DND-41 (cell line): ENCODE data around the gene CHD6.

ENCODE experiments used
- ATAC-seq: fragments of 200-7000 bp; cut with Tn5 transposase; 3 replicates; pipeline ENCODE4 v1.9.1; 2021; ENCODE audit warnings: low read depth; ENCODE audit not compliant: insufficient read depth
- DNase-seq: peaks from one replicate; pipeline ENCODE4 v3.0.0-alpha.2; 2020
- H2AFZ ChIP-seq: 2 replicates; pipeline ENCODE4 v1.6.0; 2012; ENCODE audit warnings: low read depth, low read length
- H3K27ac ChIP-seq: 2 replicates; pipeline ENCODE4 v1.5.1; 2012; ENCODE audit warnings: low read length, inconsistent platforms
- H3K27me3 ChIP-seq: fragments of 200-600 bp; sonication (generic); 2 replicates; pipeline ENCODE4 v1.6.0; 2012; ENCODE audit warnings: low read length, mild to moderate bottlenecking, inconsistent platforms; ENCODE audit not compliant: insufficient read depth, poor library complexity
- H3K36me3 ChIP-seq: 2 replicates; pipeline ENCODE4 v1.5.1; 2012; ENCODE audit warnings: low read length, inconsistent platforms; ENCODE audit not compliant: insufficient read depth
- H3K4me1 ChIP-seq: 2 replicates; pipeline ENCODE4 v1.5.1; 2012; ENCODE audit warnings: mild to moderate bottlenecking, low read length; ENCODE audit not compliant: insufficient read depth
- H3K4me2 ChIP-seq: 2 replicates; pipeline ENCODE4 v1.6.0; 2012; ENCODE audit warnings: mild to moderate bottlenecking, moderate library complexity, low read length, inconsistent platforms; ENCODE audit not compliant: insufficient read depth
- H3K4me3 ChIP-seq, 2 experiments: fragments of 200-600 bp in 1 of 2; shearing (Covaris generic) in 1 of 2; 2 replicates each; pipeline ENCODE4 v1.5.1; 2012 to 2016; ENCODE audit warnings: inconsistent platforms in 2 of 2, low read length in 2 of 2, mild to moderate bottlenecking in 2 of 2, low read depth in 1 of 2, moderate library complexity in 1 of 2
- H3K79me2 ChIP-seq: 2 replicates; pipeline ENCODE4 v1.6.0; 2012; ENCODE audit warnings: low read length, inconsistent platforms; ENCODE audit not compliant: insufficient read depth
- H3K9ac ChIP-seq: 2 replicates; pipeline ENCODE4 v1.6.0; 2012; ENCODE audit warnings: low read depth, mild to moderate bottlenecking, inconsistent platforms, low read length, moderate library complexity
- H3K9me3 ChIP-seq: 2 replicates; pipeline ENCODE4 v1.5.1; 2012; ENCODE audit warnings: low read length, moderate library complexity, mild to moderate bottlenecking, inconsistent platforms; ENCODE audit not compliant: insufficient read depth, severe bottlenecking
- H4K20me1 ChIP-seq: 2 replicates; pipeline ENCODE4 v1.6.0; 2012; ENCODE audit warnings: low read length; ENCODE audit not compliant: insufficient read depth
- EZH2 ChIP-seq: IDR thresholded peaks from 3 replicates; pipeline ENCODE4 v1.6.1; 2012; ENCODE audit warnings: borderline replicate concordance, low read depth, mild to moderate bottlenecking, moderate library complexity, low read length, inconsistent platforms; ENCODE audit not compliant: severe bottlenecking
- TF ChIP-seq, protein P1 (sequence below): IDR thresholded peaks from 2 replicates; pipeline ENCODE4 v1.5.1; 2012; ENCODE audit warnings: borderline replicate concordance, low read length, moderate library complexity, mild to moderate bottlenecking; ENCODE audit not compliant: poor library complexity, severe bottlenecking; ENCODE audit errors: extremely low read depth

The CHD6 gene

DNA sequence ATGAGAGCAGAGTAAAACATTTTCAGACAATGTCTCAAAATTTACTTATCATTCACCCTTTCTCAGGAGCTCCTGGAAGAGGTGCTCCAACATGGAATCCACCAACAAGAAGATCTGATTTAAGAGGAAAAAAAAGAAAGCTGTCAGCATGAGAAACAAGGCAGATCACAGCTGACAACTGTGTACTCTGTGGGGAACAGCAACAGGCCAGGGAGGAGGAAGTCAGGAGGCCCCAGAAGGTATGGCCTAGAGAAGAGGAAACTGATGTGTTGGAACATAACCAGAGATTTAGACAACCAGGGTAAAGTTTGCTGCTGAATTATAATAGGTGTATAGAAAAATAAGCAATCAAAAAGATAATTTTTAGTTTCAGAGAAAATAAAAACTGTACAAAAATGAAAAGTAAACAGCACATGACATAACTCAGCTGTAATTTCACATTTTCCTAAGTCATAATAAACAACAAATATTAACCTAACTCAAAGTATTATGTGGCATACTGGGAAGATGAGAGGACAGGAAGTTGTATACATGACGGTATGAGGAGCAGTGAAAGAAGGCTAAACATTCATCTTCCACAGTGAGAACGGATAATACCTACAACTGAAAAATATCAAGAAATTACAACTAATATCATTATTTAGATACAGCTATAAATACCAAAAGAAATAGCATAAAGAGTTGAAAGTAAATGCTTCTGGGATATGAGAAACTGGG, 138.0 kb downstream of the CHD6 start:
- ATAC-seq (peak; percentile 84), DNase-seq (peak; percentile 35)
- Histone ChIP-seq H3K36me3 (peaks cover 78% of the 10 kb centered on the region), H4K20me1 (no peaks in the 10 kb centered on the region), H3K4me3 (no peak overlapping the region), H3K9ac (no peak overlapping the region), H3K27me3 (no peaks in the 10 kb centered on the region), H3K79me2 (no peaks in the 10 kb centered on the region), H2AFZ (no peak overlapping the region), H3K4me2 (no peak overlapping the region), H3K4me1 (no peaks in the 10 kb centered on the region), H3K9me3 (no peaks in the 10 kb centered on the region), H3K27ac (no peak overlapping the region)
- TF ChIP-seq EZH2 = no peak
- TF ChIP-seq, protein P1, sequence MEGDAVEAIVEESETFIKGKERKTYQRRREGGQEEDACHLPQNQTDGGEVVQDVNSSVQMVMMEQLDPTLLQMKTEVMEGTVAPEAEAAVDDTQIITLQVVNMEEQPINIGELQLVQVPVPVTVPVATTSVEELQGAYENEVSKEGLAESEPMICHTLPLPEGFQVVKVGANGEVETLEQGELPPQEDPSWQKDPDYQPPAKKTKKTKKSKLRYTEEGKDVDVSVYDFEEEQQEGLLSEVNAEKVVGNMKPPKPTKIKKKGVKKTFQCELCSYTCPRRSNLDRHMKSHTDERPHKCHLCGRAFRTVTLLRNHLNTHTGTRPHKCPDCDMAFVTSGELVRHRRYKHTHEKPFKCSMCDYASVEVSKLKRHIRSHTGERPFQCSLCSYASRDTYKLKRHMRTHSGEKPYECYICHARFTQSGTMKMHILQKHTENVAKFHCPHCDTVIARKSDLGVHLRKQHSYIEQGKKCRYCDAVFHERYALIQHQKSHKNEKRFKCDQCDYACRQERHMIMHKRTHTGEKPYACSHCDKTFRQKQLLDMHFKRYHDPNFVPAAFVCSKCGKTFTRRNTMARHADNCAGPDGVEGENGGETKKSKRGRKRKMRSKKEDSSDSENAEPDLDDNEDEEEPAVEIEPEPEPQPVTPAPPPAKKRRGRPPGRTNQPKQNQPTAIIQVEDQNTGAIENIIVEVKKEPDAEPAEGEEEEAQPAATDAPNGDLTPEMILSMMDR = no peak

DNA sequence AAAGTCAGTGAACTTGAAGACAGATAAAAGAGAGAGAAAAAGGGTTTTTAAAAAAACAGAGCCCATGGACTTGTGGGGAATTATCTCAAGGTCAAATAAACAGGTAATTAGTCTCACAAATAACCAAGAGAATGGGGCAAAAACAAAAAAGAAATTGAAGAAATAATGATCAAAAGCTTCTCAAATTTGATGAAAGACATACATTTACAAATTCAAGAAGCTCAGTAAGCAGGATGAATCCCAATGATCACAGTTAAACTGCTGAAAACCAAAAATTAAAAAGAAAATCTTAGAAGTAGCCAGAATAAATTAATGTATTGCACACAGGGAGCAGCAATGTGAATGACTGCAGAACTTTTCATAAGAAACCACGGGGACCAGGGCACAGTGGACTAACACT, 139.1 kb downstream of the CHD6 start:
- no peak for DNase-seq
- no peak for ATAC-seq
- no peaks in the 10 kb centered on the region for H3K9me3 ChIP-seq
- TF ChIP-seq EZH2 = no peak
- TF ChIP-seq, protein P1 = no peak
- H3K4me1 ChIP-seq = no peaks in the 10 kb centered on the region
- H3K36me3 ChIP-seq = peaks cover 72% of the 10 kb centered on the region
- no peak overlapping the region for H3K9ac ChIP-seq
- no peak overlapping the region for H3K4me3 ChIP-seq
- H2AFZ ChIP-seq = no peak overlapping the region
- no peaks in the 10 kb centered on the region for H4K20me1 ChIP-seq
- no peaks in the 10 kb centered on the region for H3K27me3 ChIP-seq
- H3K79me2 ChIP-seq = no peaks in the 10 kb centered on the region
- no peak overlapping the region for H3K4me2 ChIP-seq
- H3K27ac ChIP-seq = no peak overlapping the region

DNA sequence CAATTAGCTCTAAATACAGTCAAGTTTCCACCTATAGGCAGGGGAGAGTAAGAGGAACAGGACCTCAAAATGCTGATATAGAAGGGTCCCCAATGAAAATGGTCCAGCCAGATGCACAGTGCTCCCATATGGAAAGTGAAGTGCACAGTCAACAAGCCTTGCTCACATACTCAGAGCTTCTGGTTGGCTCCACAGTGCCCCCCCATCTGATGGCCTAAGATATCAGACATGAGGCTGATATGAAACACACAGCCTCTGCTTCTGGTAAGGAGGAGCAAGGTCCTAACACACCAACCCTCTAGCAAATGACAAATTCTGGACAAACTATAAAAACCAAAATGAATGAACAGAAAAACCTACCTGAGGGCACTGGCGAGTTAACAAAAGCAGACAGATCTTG, 140.2 kb downstream of the CHD6 start:
- H3K36me3 ChIP-seq = peaks cover 71% of the 10 kb centered on the region
- no peaks in the 10 kb centered on the region for H3K4me1 ChIP-seq
- H3K4me2 ChIP-seq = no peak overlapping the region
- no peak for ATAC-seq
- no peaks in the 10 kb centered on the region for H4K20me1 ChIP-seq
- no peak overlapping the region for H2AFZ ChIP-seq
- no peak overlapping the region for H3K9ac ChIP-seq
- no peaks in the 10 kb centered on the region for H3K79me2 ChIP-seq
- H3K27ac ChIP-seq = no peak overlapping the region
- H3K9me3 ChIP-seq = no peaks in the 10 kb centered on the region
- H3K27me3 ChIP-seq = no peaks in the 10 kb centered on the region
- no peak for DNase-seq
- no peak for TF ChIP-seq EZH2
- TF ChIP-seq, protein P1 = no peak
- H3K4me3 ChIP-seq = no peak overlapping the region
